Stimulated activated CD8-positive, alpha-beta memory T cell treated with anti-CD3 and anti-CD28 coated beads, Interleukin-2, amount 100 ng/mL, for 48 hours (primary cell): Measurements from ENCODE around the gene ZNF280A.
"Not testable (repeated sequence)": the region's sequence is repeated elsewhere in the genome, so short reads cannot be mapped to it uniquely, and the experiment has no call there.

Source experiments
- DNase-seq, 2 donors: peaks; one replicate each; pipeline ENCODE4 v3.0.0-alpha.2; 2020; ENCODE audit warnings: low read depth in 2 of 2

Gene ZNF280A

GRCh38 chr22:22512951-22513350, 7.1 kb downstream of the ZNF280A start:
- no peak for DNase-seq

DNA sequence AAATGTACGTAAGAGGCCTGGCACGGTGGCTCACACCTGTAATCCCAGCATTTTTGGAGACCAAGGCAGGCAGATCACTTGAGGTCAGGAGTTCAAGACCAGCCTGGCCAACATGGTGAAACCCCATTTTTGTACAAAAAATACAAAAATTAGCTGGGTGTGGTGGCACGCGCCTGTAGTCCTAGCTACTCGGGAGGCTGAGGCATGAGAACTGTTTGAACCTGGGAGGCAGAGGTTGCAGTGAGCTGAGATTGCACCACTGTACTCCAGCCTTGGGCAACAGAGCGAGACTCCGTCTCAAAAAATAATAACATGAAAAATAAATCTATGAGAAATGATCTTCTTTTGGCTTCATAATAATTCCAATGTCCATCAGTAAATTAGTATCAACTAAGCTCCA, 9.2 kb downstream of the ZNF280A start:
- DNase-seq = not testable (repeated sequence)

GRCh38 chr22:22509912-22510311, 10.2 kb downstream of the ZNF280A start:
- not testable (repeated sequence) for DNase-seq

- DNase-seq = peak; percentile 78 to 80
Measured at GRCh38 chr22:22508274-22509176, 11.5 kb downstream of the ZNF280A start, which contains the start of gene ZNF280B. Gene ZNF280B, minus strand, starts transcription at chr22:22508742. Its CDS starts 19,344 bp downstream, at chr22:22489398.

GRCh38 chr22:22507743-22508273, 12.3 kb downstream of the ZNF280A start:
- no peak for DNase-seq

DNA sequence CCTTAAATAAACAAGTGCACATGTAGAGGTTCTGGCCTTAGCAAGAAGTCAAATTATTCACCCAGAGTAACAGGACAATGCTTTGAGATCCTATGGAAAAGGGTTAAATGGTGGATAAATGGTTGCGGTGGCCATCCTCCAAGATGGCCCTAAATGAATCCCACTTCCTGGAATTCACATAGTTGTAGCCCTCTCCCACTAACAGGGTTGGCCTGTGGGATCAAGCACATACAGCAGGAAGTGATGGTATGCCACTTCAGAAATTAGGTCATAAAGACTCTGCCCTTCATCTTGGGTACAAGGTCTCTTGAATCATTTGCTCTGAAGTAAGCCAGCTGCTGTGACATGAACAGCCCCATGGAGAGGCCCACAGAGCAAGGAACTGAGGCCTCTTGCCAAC, 13.3 kb downstream of the ZNF280A start:
- DNase-seq = no peak

DNA sequence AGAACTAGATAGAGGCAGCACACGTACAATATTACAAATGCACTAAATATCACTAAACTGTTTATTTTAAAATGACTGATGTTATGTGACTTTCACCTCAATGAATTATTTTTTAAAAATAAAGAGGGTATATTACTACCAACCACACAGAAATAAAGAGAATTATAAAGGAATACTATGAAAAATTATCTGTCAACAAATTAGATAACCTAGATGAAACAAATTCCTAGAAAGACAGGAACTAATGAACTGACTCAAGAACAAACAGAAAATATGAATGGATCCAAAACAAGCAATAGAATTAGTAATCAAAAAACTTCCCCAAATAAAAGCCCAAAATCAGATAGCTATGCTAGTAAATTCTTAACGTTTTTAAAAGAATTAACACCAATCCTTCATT, 21.8 kb downstream of the ZNF280A start:
- DNase-seq = no peak

- not testable (repeated sequence) for DNase-seq
Measured at GRCh38 chr22:22491589-22491988, 28.5 kb downstream of the ZNF280A start.

- no peak for DNase-seq
Measured at GRCh38 chr22:22488736-22489135, 31.3 kb downstream of the ZNF280A start.

DNA sequence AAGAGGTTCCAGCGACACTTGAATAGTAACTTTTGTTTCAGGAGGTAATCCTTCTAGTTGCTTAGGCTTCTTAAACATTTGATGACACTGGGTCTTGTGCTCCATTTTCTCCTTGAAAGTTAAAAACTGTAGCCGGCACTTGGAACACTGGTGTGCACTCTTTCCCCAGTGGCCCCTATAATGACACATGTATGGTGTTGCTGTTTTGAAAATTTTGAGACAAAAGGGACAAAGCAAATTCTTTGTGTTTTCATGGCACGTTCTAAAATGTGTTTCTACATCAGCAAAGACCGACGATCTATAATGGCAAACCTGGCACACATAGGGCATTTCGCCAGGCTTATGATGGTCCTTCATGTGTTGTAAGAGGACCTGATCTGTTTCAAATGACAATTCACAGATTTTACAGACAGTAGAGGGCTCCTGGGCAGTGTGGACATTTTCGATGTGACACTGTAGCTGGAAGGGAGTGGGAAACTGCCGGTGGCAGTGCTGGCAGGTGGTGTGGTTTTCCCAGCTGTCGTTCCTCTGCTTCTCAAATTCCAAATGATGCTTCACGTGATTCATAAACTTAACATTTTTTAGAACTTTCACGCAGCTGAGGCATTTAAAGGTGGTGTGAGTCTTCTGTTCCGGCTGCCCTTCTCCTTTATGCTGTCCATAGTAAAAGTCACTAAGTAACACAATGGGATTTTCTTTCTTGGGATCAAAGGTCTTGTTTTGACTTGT, 32.0 kb downstream of the ZNF280A start:
- no peak for DNase-seq

DNA sequence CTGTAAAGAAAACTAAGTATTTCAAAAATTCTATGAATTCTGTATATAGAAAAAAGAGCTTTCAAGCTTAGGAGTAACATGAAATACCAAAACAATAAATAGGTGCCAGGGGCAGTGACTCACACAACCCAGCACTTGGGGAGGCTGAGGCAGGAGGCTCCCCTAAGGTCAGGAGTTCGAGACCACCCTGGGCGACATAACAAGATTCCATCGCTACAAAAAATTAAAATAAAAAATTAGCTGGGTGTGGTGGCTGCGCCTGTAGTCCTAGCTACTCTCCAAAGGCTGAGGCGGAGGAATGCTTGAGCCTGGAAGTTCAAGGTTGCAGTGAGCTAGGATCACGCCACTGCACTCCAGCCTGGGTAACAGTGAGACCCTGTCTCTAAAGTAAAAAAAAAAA, 33.0 kb downstream of the ZNF280A start:
- no peak for DNase-seq

DNA sequence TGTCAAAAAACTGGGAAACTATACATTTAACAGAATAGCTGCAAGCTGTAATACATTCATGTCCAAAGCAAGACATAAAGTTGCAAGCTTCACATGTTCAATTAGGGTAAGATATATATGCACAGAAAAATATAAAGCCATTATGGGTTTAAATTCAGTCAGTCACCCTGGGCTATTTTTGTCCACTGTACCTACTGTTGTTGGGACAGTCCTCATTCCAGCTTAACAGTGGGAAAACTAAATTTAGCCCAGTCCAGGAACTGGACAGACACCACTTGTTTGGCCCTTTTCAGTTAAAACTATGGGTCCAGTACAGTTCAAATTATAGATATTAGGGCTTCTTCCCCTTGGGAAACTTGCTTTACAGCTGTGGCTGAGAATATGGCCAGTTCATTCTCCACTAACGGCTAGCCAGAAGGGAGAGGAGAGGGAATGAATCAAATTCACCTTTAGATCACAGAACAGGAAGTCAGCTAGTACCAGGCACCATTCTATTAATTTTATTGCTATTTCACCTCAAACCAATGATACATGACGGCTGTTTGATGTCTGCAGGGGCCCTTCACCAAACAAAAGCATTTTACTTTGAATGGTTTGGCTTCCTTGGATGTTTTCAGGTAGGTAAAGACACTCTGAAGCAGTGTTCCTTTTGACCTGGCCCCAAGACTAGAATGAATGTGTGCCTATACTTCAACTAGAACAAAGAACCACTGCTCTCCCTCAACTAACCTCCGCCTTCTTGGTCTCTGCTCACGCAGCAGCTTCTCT, 33.8 kb downstream of the ZNF280A start:
- DNase-seq = no peak

DNA sequence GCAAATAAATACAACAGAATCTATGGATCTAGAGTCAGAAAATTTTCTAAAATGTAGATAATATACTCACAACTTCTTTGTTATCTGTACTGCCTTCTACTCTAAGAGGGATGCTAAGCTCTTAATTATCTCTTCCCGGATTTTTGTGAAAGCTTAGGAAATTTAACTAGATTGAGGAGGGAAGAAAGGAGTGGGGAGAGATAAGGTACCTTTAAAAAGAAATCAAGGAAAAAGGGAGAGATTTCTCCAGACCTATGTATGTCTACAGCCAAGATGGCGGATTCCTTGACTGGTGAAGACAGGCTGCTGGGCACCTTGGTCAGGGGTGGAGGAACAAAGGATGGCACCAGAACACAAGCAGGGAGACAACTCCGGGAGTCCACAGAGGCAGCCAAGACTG, 34.5 kb downstream of the ZNF280A start:
- DNase-seq = no peak

- no peak for DNase-seq
Measured at GRCh38 chr22:22484023-22484422, 36.0 kb downstream of the ZNF280A start.

- no peak for DNase-seq
Measured at GRCh38 chr22:22480940-22481339, 39.1 kb downstream of the ZNF280A start.

DNA sequence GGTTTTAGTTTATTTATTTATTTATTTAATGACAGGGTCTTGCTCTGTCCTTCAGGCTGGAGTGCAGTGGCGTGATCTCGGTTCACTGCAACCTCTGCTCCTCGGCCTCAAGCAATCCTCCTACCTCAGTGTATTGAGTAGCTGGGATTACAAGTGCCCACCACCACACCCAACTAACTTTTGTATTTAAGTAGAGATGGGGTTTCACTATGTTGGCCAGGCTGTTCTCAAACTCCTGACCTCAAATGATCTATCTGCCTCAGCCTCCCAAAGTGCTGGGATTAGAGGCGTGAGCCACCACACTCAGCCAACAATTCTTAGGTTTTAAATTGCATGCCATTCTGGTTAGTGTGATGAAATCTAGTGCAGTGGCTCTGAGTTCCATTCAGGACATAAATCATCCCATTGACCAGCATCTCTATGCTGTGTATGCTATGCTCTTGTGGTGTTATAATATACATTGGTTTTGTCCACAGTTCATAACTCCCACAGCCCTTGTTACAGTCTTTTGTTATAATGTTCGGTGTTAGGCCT, 40.0 kb downstream of the ZNF280A start:
- DNase-seq = no peak

DNA sequence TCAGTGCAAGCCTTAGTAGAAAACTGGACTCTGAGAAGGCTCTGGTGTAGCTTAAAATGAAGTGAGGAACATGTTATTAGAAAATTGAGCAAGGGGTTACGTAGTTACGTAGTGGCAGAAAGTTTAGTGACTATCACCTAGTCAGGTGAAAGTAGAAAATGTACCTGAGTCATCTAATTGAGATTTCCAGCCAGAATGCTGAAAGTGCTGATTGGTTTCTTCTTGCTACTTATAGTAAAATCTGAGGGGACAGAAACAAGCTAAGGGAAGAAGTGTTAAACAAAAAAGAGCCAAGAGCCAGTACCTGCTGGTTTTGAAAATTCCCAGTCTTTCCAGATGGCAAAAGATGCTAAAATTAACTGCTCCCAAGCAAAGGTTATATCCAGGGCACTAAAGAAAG, 41.0 kb downstream of the ZNF280A start:
- no peak for DNase-seq

DNA sequence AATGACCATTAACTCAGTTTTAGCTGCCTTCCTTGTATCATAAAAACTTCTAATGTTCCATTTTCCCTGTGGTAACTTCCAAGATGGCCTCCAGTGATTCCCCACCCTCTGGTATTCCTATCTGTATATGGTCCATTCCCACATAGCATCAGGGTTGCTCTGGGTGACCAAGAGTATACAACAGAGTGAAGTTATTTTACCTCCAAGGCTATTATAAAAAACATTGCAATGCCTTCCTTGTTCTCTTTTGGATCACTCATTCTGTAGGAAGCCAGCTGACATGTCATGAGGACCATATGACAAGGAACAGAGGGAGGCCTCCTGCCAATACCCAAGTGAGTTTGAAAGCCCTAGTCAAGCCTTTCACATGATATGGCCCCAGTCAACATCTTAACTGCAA, 41.6 kb downstream of the ZNF280A start:
- DNase-seq = no peak

- no peak for DNase-seq
Measured at GRCh38 chr22:22474733-22475132, 45.3 kb downstream of the ZNF280A start.

GRCh38 chr22:22471104-22471503, 49.0 kb downstream of the ZNF280A start:
- not testable (repeated sequence) for DNase-seq

- no peak for DNase-seq
Measured at GRCh38 chr22:22469527-22469926, 50.5 kb downstream of the ZNF280A start.
